Cardiac fibroblast (primary cell): Measurements from ENCODE around the gene ZNF416.

Experiments used
- DNase-seq, 2 donors: peaks; one replicate each; pipeline versions ENCODE4 v3.0.0 to v3.0.0-alpha.2; 2010; ENCODE audit warnings: low read depth in 2 of 2
- H3K4me3 ChIP-seq, 2 donors: replicated peaks in 1 of 2; 1 replicate in 1 of 2; 2 replicates in 1 of 2; pipeline ENCODE4 v1.5.1; 2011; ENCODE audit warnings: low read depth in 2 of 2, low read length in 2 of 2, mild to moderate bottlenecking in 2 of 2, moderate library complexity in 1 of 2
- TF ChIP-seq, protein P1 (sequence below): IDR thresholded peaks from one replicate; pipeline ENCODE4 v1.5.1; 2011; ENCODE audit warnings: low read depth, mild to moderate bottlenecking, low read length, inconsistent platforms

ZNF416 gene

DNA sequence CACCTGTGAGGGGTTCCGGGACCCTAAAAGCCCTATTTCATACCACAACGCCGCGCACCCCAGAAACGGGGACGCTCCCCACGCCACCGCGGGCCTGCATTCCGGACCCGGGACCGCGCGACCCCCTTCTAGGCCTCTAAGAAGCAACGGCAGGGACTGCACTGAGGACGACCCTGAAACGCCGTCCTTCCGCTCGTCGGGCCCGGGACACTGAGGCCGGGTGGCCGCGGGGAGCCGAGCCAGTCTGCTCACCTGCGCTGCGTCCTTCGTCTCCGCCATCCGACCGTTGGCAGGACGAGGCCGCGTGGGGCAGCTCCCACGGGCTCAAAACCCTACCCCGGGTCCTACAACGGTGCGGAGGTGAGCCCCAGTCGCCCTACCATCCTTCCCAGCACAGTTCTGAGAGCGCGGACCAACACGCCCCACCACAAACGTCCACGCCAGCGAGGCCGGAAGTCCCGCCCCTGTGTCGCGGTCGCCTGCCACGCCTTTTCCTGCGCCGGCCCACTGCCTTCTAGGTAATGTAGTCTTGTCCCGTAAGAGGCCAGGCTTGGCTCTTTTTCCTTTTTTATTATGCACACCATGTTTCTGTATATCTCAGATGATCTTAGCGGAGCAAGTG, 19.2 kb downstream of the ZNF416 start, which contains the start of gene ZNF550:
Gene ZNF550, minus strand, starts transcription at position 460 of the 622 bp plus-strand sequence. Its CDS starts 181 bp downstream, at position 279.
- peak within 1 kb of the TSS; percentile 98 to 99 for H3K4me3 ChIP-seq
- TF ChIP-seq, protein P1, sequence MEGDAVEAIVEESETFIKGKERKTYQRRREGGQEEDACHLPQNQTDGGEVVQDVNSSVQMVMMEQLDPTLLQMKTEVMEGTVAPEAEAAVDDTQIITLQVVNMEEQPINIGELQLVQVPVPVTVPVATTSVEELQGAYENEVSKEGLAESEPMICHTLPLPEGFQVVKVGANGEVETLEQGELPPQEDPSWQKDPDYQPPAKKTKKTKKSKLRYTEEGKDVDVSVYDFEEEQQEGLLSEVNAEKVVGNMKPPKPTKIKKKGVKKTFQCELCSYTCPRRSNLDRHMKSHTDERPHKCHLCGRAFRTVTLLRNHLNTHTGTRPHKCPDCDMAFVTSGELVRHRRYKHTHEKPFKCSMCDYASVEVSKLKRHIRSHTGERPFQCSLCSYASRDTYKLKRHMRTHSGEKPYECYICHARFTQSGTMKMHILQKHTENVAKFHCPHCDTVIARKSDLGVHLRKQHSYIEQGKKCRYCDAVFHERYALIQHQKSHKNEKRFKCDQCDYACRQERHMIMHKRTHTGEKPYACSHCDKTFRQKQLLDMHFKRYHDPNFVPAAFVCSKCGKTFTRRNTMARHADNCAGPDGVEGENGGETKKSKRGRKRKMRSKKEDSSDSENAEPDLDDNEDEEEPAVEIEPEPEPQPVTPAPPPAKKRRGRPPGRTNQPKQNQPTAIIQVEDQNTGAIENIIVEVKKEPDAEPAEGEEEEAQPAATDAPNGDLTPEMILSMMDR = no peak
- DNase-seq = peak; percentile 91 to 93

DNA sequence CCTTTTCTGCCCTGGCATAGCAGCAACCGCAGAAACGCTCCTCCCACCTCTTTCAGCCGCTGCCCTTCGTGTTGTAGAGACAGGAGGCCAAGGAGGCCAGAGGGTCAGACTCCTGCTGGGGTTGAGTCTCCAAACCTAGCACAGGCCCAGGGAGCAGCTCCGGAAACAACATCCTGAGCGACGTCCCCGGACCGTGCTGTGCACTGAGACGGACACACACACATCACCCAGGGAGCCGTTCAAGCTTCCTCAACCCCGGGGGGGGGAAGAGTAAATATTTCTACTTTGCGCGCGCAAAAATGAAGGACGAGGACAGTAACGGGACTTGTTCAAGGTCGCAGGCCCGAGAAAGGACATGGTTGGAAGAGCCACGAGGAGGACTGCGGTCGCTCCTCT, 19.7 kb downstream of the ZNF416 start:
- TF ChIP-seq, protein P1 = no peak
- peak overlapping the region; percentile 98 to 99 for H3K4me3 ChIP-seq
- peak; percentile 23 to 31 for DNase-seq

DNA sequence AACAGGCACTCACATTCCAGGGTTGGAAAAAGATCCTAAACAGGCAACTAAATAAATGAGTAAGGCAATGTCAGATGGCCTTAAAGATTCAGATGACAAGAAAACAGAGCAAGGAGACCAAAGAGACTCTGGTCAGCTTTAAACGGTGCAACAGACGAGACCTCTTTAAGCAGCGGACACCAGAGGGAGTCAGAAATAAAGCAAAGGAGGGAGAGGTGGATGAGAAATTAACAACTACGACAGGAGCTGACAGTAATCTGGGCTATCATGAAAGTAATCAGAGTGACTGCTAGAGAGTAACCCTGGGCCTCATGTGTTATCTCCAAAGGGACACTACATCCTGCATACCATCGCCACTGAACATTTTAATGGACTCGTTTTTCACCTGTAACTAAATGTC, 20.2 kb downstream of the ZNF416 start:
- TF ChIP-seq, protein P1 = peak; percentile 34
- peak; percentile 38 to 47 for DNase-seq
- H3K4me3 ChIP-seq = peak overlapping the region; percentile 98 to 99

DNA sequence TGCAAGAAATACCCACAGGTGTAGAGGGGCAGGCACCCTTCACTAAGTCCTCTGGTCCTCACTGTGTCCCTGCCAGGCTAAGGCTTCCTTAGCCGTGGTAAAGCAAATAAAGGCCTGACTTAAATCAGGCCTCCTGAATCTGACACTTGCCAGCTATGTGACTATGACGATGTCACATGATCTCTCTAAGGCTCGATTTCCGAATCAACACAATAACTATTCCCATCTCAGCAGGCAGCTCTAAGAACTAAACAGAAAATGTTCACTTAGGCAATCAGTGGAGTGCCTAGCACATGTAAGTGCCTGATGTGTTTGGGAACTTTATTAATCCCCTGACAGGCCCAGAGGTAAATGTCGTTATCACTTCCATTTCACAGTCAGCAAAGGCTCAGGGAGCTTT, 21.1 kb downstream of the ZNF416 start:
- TF ChIP-seq, protein P1 = no peak
- no peak overlapping the region for H3K4me3 ChIP-seq
- no peak for DNase-seq

DNA sequence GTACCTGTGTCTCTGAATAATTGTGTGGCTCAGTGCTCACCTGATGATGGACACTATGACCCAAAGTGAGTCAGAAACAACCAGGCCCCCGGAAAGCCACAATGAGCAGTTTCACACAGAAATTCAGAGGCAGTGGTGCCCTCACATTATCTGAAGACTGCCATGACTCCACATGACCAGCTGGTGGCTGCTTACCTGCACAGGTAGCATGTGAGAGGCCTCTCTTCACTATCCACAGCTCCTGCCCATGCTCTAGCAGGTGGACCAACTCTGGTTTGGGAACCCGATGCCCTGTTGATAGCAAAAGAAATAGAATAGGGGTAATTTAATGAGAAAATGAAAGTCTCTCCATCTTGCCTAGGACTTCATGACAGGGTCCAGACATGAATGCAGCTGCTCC, 26.3 kb downstream of the ZNF416 start:
- TF ChIP-seq, protein P1 = no peak

DNA sequence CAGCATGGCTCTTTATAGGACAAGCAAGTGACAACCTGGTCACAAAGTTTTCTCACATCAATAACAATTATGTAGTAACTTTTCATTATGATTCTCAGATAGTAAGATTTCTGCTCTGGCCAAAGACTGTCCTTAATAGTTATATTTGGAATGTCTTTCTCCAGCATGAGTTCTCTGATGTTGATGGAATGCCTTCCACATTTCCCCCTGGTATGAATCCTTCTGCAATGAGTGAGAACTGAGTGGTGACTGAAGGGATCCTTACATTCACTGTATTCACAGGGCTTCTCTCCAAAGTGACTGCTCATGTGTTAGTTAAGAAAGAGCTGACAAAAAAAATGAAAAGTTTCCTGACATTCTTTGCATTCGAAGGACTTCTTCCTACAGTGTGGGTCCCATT, 32.2 kb downstream of the ZNF416 start:
- TF ChIP-seq, protein P1 = no peak
- no peak overlapping the region for H3K4me3 ChIP-seq
- DNase-seq = no peak

More for the DNA sequence above, 26.3 kb downstream of the ZNF416 start:
- DNase-seq = no peak
- no peak overlapping the region for H3K4me3 ChIP-seq

DNA sequence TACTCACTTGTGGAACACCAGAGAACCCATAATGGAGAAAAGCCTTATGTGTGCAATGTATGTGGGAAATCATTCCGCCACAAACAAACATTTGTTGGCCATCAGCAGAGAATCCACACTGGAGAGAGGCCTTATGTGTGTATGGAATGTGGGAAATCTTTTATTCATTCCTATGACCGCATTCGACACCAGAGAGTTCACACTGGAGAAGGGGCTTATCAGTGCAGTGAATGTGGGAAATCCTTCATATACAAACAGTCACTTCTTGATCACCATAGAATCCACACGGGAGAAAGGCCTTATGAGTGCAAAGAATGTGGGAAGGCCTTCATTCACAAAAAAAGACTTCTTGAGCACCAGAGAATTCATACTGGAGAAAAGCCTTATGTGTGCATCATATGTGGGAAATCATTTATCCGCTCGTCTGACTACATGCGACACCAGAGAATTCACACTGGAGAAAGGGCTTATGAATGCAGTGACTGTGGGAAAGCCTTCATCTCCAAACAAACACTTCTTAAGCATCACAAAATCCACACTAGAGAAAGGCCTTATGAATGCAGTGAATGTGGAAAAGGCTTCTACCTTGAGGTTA, 40.7 kb downstream of the ZNF416 start:
- no peak overlapping the region for H3K4me3 ChIP-seq
- DNase-seq = peak in 1 of 2 donors; percentile 14
- TF ChIP-seq, protein P1 = no peak
